Glutamatergic neuron (in vitro differentiated cells): ENCODE data around the gene IMP3. TPM values are rescaled to one million over a fixed set of nuclear protein-coding genes. Genes with fewer than 3 reads are reported as not detected.

Experiments used
- total RNA-seq: library from RNA; stranded (reverse); fragmentation: NEBNext Ultra II Directional; extraction: Animal tissue kit (Norgen Biotek cat#: 25700); gene quantifications from one replicate; pipeline ENCODE4 v1.2.1, GENCODE V29; 2021; ENCODE audit not compliant: unreplicated experiment

The IMP3 gene
- total RNA-seq, 1 donor from 2014 or later, result 33.6 TPM

Other genes with a start within 250 kb of the IMP3 start
- gene SIN3A, start 188.5 kb downstream of the IMP3 start, total RNA-seq, result 45.4 TPM
- 138 TPM for gene PTPN9, start 60.9 kb downstream of the IMP3 start, total RNA-seq
- gene SNUPN, start 14.5 kb downstream of the IMP3 start, total RNA-seq, result 15.5 TPM
- 21.2 TPM for gene SNX33, start 7.7 kb upstream of the IMP3 start, total RNA-seq
- 1.1 TPM for gene CSPG4, start 72.6 kb upstream of the IMP3 start, total RNA-seq
- 33.6 TPM for gene UBE2Q2, start 203.2 kb upstream of the IMP3 start, total RNA-seq